HG02798 (cell line): ENCODE measurements around the gene OR51A4.
"Not testable (repeated sequence)": the region's sequence is repeated elsewhere in the genome, so short reads cannot be mapped to it uniquely, and the experiment has no call there.

Source experiments
- ATAC-seq: cut with Tn5 transposase; IDR thresholded peaks from one replicate; pipeline ENCODE4 v1.9.1; 2021; ENCODE audit warnings: mild to moderate bottlenecking; ENCODE audit not compliant: unreplicated experiment, poor library complexity

OR51A4 gene

DNA sequence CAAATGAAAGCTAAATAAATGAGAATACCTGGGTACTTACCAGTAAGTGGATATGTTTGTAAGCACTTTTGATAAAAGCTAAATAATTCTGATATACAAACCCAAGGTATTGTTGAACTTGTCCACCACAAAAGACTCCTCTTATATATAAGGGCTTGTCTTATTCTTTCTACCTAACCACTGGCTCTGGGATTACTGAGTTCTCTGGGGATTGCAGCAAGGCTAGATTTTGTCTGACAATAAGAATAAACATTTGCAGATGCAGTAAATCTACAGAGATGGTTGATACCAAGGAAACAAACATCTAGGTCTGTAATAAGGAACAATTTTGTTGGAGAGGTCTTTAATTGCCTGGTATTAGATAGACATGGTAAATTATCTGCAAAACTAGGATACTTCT lies at the start of gene OR51A4:
OR51A4 (minus strand) TSS at position 101 of the 400 bp plus-strand sequence. CDS start 505 bp downstream, outside the sequence.
- no peak for ATAC-seq

DNA sequence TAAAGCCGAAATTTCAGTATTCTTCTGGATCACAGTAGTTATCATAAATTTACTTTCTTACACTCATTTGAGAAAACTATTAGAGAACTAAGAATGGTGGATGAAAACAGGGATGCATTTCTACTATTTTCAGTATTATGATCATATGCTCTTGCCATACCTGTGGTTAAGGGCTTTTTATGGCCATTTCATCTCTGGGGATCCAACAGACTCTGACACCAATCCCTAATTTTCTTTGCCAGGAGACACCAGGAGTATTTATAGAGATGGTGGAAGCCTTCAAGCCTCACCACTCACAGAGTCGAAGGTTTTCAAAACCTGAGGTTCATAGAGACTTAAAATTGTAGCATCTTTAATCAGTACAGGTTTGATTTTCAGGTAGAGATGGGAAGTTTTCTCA lies 47.1 kb upstream of the OR51A4 start, which contains the start of gene OR51L1:
OR51L1 (plus strand) TSS at position 301 of the 400 bp plus-strand sequence. CDS start 4,132 bp downstream, outside the sequence.
- no peak for ATAC-seq

DNA sequence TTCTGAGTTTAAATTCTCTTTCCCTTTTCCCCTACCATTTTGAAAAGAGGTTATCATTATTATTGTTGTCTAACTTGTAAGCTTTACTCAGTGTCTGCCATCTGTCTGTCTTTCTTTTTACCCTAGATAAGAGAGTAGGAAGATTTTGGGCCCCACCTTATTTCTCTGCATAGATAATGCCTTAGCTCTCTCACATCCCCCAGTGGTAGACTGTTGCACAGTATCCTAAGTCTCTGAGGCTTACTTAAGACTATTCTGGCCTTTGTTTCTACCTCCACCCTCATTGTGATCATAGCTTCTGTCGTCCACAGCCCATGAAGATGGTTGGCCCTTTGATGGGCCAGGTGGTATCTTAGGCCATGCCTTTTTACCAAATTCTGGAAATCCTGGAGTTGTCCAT lies 43.7 kb upstream of the OR51A4 start:
- no peak for ATAC-seq

- ATAC-seq: no peak
These were observed 36.4 kb upstream of the OR51A4 start for GRCh38 chr11:4983841-4984240.

GRCh38 chr11:4982678-4983077 lies 35.3 kb upstream of the OR51A4 start:
- ATAC-seq: no peak

- no peak for ATAC-seq
These were observed 31.6 kb upstream of the OR51A4 start for GRCh38 chr11:4979036-4979435.

DNA sequence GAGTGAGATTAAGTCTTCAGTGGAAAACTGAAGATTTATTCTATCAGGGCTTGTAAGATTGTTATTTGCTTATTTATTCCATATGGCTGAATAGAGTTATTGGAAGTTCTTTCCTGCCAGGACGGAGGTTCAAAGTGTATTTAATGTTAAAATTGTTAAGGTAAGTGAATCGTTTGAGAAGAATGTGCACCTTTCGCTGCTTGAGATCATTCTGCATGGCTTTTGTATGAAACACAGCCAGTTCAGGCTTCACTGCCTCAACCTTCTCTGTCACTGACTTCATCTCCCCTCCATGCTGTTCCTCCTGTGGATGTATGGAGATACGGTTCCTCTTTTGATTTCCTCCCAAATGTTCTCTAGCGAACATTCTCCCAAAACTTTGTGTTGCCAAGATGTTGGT lies 28.0 kb upstream of the OR51A4 start:
- ATAC-seq: no peak

GRCh38 chr11:4962816-4963215 lies 15.4 kb upstream of the OR51A4 start:
- ATAC-seq: no peak

DNA sequence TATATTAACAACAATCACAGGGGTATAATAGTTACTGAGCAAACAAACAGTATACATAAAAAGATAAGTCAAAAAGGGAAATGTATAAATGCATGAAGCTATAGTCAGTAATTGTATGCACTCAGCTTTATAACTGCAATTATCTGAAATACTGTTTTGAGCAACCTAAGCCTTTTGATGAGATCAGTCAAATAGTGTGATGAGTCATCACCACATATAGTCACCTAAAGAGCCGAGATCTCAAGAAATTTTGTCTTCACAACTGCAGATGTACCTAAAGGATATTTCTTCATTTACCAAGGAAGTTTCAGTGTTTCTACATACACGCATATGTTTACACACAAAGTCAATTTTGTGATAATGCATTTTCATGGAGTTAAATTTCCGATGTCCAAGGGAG lies 13.5 kb upstream of the OR51A4 start:
- ATAC-seq: no peak

- no peak for ATAC-seq
These were observed 10.0 kb upstream of the OR51A4 start for GRCh38 chr11:4957396-4957795.

GRCh38 chr11:4955613-4956012 lies 8.2 kb upstream of the OR51A4 start, which contains the start of gene OR51A2:
TSS of gene OR51A2 (minus strand) at chr11:4955713. CDS start at chr11:4955713, 0 bp downstream.
- not testable (repeated sequence) for ATAC-seq

DNA sequence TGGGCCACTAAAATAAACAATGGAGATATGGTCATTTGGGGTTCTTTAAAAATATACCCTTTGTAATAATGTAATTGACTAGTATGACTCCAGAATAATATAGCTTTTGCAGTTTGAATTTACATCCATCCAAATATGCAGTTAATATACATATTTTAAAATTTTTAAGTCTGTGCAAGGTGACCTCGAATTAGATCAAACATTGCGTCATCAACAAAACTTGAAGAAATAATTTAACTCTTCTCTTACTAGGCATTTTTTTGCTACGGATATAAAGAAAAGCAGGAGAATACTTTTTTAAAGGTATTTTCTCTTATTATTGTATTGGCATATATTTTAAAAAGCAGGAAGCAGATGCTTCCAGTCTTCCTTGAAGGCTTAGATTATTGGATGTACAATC lies 10.7 kb downstream of the OR51A4 start:
- ATAC-seq: no peak

DNA sequence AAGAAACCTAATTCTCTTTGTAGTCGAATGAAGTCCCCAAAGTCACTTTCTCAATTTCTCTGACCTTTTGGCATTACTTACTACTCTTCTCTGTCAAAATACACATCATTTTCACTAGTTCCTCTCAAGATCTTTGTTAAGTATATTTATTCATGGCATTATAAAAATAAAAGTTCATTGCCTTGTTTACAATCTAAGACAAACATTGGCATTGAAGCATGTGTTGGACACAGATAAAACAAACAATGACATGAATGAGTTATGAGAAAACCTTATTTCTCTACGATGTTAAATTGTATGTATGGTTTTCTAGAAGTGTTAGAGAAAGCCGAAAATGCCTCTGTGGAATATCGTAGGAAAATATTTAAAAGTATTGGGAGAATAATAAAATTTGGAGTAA lies 14.7 kb downstream of the OR51A4 start:
- ATAC-seq: no peak

DNA sequence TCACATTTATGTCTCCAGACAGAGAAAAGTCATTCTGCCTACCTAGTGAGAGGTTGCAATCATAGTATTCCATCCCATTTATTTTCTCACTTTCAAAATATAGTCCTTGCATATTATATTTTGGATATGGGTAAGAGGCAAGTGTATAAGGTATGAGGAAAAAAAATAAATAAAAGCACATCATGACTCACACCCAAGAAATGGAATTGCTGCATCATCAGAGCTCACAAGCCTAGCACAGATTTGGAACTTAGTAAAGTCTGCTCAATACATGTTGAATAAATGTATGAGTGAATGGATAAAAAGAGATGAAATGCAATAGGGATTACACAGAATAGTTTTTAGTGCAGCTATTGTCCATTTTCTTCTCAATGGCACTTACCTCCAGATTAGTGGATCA lies 20.8 kb downstream of the OR51A4 start:
- ATAC-seq: no peak

DNA sequence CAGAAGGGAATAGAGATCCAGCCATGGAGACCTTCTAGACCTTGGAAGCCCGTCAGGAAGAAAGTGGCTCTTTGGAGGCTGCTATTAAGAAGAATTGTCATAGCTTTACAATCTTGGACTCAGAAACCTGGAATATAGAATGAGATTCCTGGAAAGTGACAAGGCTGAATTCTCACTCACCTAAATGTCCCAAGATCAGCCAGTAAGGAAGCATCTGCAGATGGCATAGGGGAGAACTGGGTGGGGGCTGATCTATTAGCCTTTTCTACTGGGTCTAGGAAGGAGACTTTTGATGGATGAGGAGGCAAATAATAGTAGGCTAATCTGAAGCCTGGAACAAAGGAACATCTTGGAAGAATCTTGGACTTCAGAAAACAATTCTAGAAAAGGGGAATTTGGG lies 23.2 kb downstream of the OR51A4 start, which contains the start of gene OR51G1:
OR51G1 (minus strand) TSS at position 101 of the 400 bp plus-strand sequence; CDS start at position 101, 0 bp downstream.
- ATAC-seq: no peak

GRCh38 chr11:4922304-4922703 lies 25.1 kb downstream of the OR51A4 start:
- ATAC-seq: no peak

- ATAC-seq: no peak
These were observed 25.6 kb downstream of the OR51A4 start for GRCh38 chr11:4921796-4922195.

- no peak for ATAC-seq
These were observed 28.2 kb downstream of the OR51A4 start, which contains the start of gene OR51G2 for GRCh38 chr11:4919250-4919649. TSS of gene OR51G2 (minus strand) at chr11:4919350. CDS start at chr11:4915663, 3,687 bp downstream.

GRCh38 chr11:4916581-4916980 lies 30.8 kb downstream of the OR51A4 start:
- ATAC-seq: no peak

GRCh38 chr11:4903484-4903883 lies 43.9 kb downstream of the OR51A4 start, which contains the start of gene OR51A7:
TSS of gene OR51A7 (plus strand) at chr11:4903783. CDS start at chr11:4907370, 3,587 bp downstream.
- no peak for ATAC-seq
